Measurements from ENCODE around the gene TYMP. TPM values are rescaled to one million over a fixed set of nuclear protein-coding genes. Genes with fewer than 3 reads are reported as not detected.

The TYMP gene
- total RNA-seq, result 27.8 and 100 TPM in 2 replicates

GRCh38 chr22:50529897-50530579 is at the start of gene TYMP:
Gene TYMP, minus strand, starts transcription at chr22:50530012. Its CDS starts 303 bp downstream, at chr22:50529709.

GRCh38 chr22:50577987-50578775 is 48.4 kb upstream of the TYMP start, which contains the start of gene CPT1B:
Gene CPT1B, minus strand, starts transcription at chr22:50578427. Its CDS starts 512 bp downstream, at chr22:50577915.

GRCh38 chr22:50562523-50563412 is 33.0 kb upstream of the TYMP start, which contains the start of gene SYCE3:
Gene SYCE3, minus strand, starts transcription at chr22:50562919. Its CDS starts 6,514 bp downstream, at chr22:50556405.

GRCh38 chr22:50545522-50546325 is 15.9 kb upstream of the TYMP start, which contains the start of gene KLHDC7B:
Gene KLHDC7B, plus strand, starts transcription at chr22:50545899. Its CDS starts 345 bp downstream, at chr22:50546244.

GRCh38 chr22:50525104-50525857 is 4.5 kb downstream of the TYMP start, which contains the start of gene SCO2:
Gene SCO2, minus strand, starts transcription at chr22:50525598. Its CDS starts 1,187 bp downstream, at chr22:50524411.

GRCh38 chr22:50507991-50508884 is 21.6 kb downstream of the TYMP start, which contains the start of gene NCAPH2:
Gene NCAPH2, plus strand, starts transcription at chr22:50508224. Its CDS starts 114 bp downstream, at chr22:50508338.

GRCh38 chr22:50507421-50507990 is 22.3 kb downstream of the TYMP start, which contains the start of gene LMF2:
Gene LMF2, minus strand, starts transcription at chr22:50507702. Its CDS starts 27 bp downstream, at chr22:50507675.

GRCh38 chr22:50486561-50487289 is 43.1 kb downstream of the TYMP start, which contains the start of gene MIOX:
Gene MIOX, plus strand, starts transcription at chr22:50486859. Its CDS starts 39 bp downstream, at chr22:50486898.

GRCh38 chr22:50481440-50482106 is 48.2 kb downstream of the TYMP start, which contains the start of gene ADM2:
Gene ADM2, plus strand, starts transcription at chr22:50481543. Its CDS starts 305 bp downstream, at chr22:50481848.

Other genes with a start within 250 kb of the TYMP start
- 146 and 180 TPM in 2 replicates for gene PLXNB2, start 222.4 kb downstream of the TYMP start, total RNA-seq
- 2.6 and 6.3 TPM in 2 replicates for gene DENND6B, start 203.0 kb downstream of the TYMP start, total RNA-seq
- gene PPP6R2, start 186.7 kb downstream of the TYMP start, total RNA-seq, result 64.7 and 65.6 TPM in 2 replicates
- 82.1 and 112 TPM in 2 replicates for gene SBF1, start 55.0 kb downstream of the TYMP start, total RNA-seq
- gene ADM2, start 48.5 kb downstream of the TYMP start, total RNA-seq, result 0.79 and 2.1 TPM in 2 replicates
- not detected in 2 replicates for gene MIOX, start 43.2 kb downstream of the TYMP start, total RNA-seq
- gene LMF2, start 22.3 kb downstream of the TYMP start, total RNA-seq, result 53.4 and 78.2 TPM in 2 replicates
- gene NCAPH2, start 21.8 kb downstream of the TYMP start, total RNA-seq, result 30.2 and 39.6 TPM in 2 replicates
- 2.4 and 3.3 TPM in 2 replicates for gene SCO2, start 4.4 kb downstream of the TYMP start, total RNA-seq
- 0.11 and 0.79 TPM in 2 replicates for gene KLHDC7B, start 15.9 kb upstream of the TYMP start, total RNA-seq
- gene SYCE3, start 32.9 kb upstream of the TYMP start, total RNA-seq, result 0.79 TPM in 1 of 2 replicates, not detected in the other
- gene CPT1B, start 48.4 kb upstream of the TYMP start, total RNA-seq, result 1.7 and 3.9 TPM in 2 replicates
- gene CHKB, start 52.8 kb upstream of the TYMP start, total RNA-seq, result 34.7 and 41.6 TPM in 2 replicates
- gene MAPK8IP2, start 70.8 kb upstream of the TYMP start, total RNA-seq, result 0.39 and 0.54 TPM in 2 replicates
- 32.8 and 37.3 TPM in 2 replicates for gene ARSA, start 98.1 kb upstream of the TYMP start, total RNA-seq
- 1.2 and 1.4 TPM in 2 replicates for gene SHANK3, start 142.8 kb upstream of the TYMP start, total RNA-seq
- gene ACR, start 208.2 kb upstream of the TYMP start, total RNA-seq, result not detected in 2 replicates